Neuronal stem cell (in vitro differentiated cells): Measurements from ENCODE around the gene CXXC5.

Experiments
- DNase-seq: peaks from one replicate; pipeline ENCODE4 v3.0.0-alpha.2; 2013; ENCODE audit warnings: low spot score
- H2AFZ ChIP-seq: one replicate; pipeline ENCODE4 v1.6.1; 2013; ENCODE audit warnings: mild to moderate bottlenecking, low read length, inconsistent platforms
- H2AK5ac ChIP-seq: 2 replicates; pipeline ENCODE4 v1.6.1; 2013; ENCODE audit warnings: low read depth, mild to moderate bottlenecking, inconsistent platforms, low read length, moderate library complexity, mixed read lengths
- H2BK120ac ChIP-seq: 2 replicates; pipeline ENCODE4 v1.6.1; 2013; ENCODE audit warnings: low read depth, mild to moderate bottlenecking, inconsistent platforms, low read length, moderate library complexity, mixed read lengths
- H2BK12ac ChIP-seq: one replicate; pipeline ENCODE4 v1.6.1; 2013; ENCODE audit warnings: low read length, inconsistent platforms
- H2BK15ac ChIP-seq: 2 replicates; pipeline ENCODE4 v1.6.1; 2013; ENCODE audit warnings: mild to moderate bottlenecking, low read length, inconsistent platforms, mixed read lengths
- H2BK5ac ChIP-seq: one replicate; pipeline ENCODE4 v1.6.1; 2013; ENCODE audit warnings: inconsistent platforms, mild to moderate bottlenecking, low read length, moderate library complexity
- H3K14ac ChIP-seq: one replicate; pipeline ENCODE4 v1.6.1; 2013; ENCODE audit warnings: low read length, inconsistent platforms
- H3K18ac ChIP-seq: 2 replicates; pipeline ENCODE4 v1.6.1; 2013; ENCODE audit warnings: low read length, inconsistent platforms
- H3K23ac ChIP-seq: 2 replicates; pipeline ENCODE4 v1.6.1; 2013; ENCODE audit warnings: low read depth, mild to moderate bottlenecking, mixed read lengths, low read length, inconsistent platforms; ENCODE audit not compliant: poor library complexity
- H3K27ac ChIP-seq: replicated peaks from 3 replicates; pipeline ENCODE4 v1.5.1; 2013; ENCODE audit warnings: low read length, inconsistent platforms
- H3K27me3 ChIP-seq, 3 experiments: 2 replicates each; pipeline ENCODE4 v1.6.1; 2013; ENCODE audit warnings: low read length in 3 of 3, mild to moderate bottlenecking in 2 of 3, inconsistent platforms in 1 of 3, low read depth in 1 of 3, mixed read lengths in 1 of 3, moderate library complexity in 1 of 3; ENCODE audit not compliant: control insufficient read depth in 3 of 3, insufficient read depth in 3 of 3
- H3K36me3 ChIP-seq, 2 donors: replicated peaks in 1 of 2; 2 replicates each; pipeline ENCODE4 v1.6.1; 2013; ENCODE audit warnings: low read length in 2 of 2; ENCODE audit not compliant: control insufficient read depth in 2 of 2, insufficient read depth in 2 of 2
- H3K4ac ChIP-seq: 2 replicates; pipeline ENCODE4 v1.6.1; 2013; ENCODE audit warnings: inconsistent platforms, mild to moderate bottlenecking, low read length, moderate library complexity
- H3K4me1 ChIP-seq, 2 donors: 1 replicate in 1 of 2; 2 replicates in 1 of 2; pipeline ENCODE4 v1.6.1; 2013; ENCODE audit warnings: low read length in 2 of 2, low read depth in 1 of 2; ENCODE audit not compliant: control insufficient read depth in 2 of 2, insufficient read depth in 1 of 2
- H3K4me2 ChIP-seq: one replicate; pipeline ENCODE4 v1.6.1; 2013; ENCODE audit warnings: mild to moderate bottlenecking, low read length, inconsistent platforms; ENCODE audit not compliant: insufficient read depth, poor library complexity, severe bottlenecking
- H3K4me3 ChIP-seq, 2 donors: 2 replicates each; pipeline ENCODE4 v1.5.1; 2013; ENCODE audit warnings: low read length in 2 of 2, mild to moderate bottlenecking in 2 of 2, inconsistent platforms in 1 of 2, moderate library complexity in 1 of 2
- H3K79me1 ChIP-seq: one replicate; pipeline ENCODE4 v1.6.1; 2013; ENCODE audit warnings: low read depth, mild to moderate bottlenecking, inconsistent platforms, low read length, moderate library complexity
- H3K9ac ChIP-seq: one replicate; pipeline ENCODE4 v1.6.1; 2013; ENCODE audit warnings: mild to moderate bottlenecking, low read depth, low read length, inconsistent platforms; ENCODE audit not compliant: poor library complexity
- H3K9me3 ChIP-seq, 2 donors: replicated peaks in 1 of 2; 2 replicates each; pipeline versions ENCODE3 to v1.6.1; 2013; ENCODE audit warnings: low read length in 2 of 2, mild to moderate bottlenecking in 2 of 2, inconsistent platforms in 1 of 2, low read depth in 1 of 2, mixed read lengths in 1 of 2, moderate library complexity in 1 of 2; ENCODE audit not compliant: control insufficient read depth in 2 of 2, insufficient read depth in 1 of 2
- H4K8ac ChIP-seq: one replicate; pipeline ENCODE4 v1.6.1; 2013; ENCODE audit warnings: low read depth, mild to moderate bottlenecking, inconsistent platforms, low read length, moderate library complexity
- H4K91ac ChIP-seq: one replicate; pipeline ENCODE4 v1.6.1; 2013; ENCODE audit warnings: low read length, low read depth, mild to moderate bottlenecking, inconsistent platforms; ENCODE audit not compliant: poor library complexity
- WGBS, 2 donors: extraction: QIAGEN DNeasy Blood & Tissue Kit; methylation state at CpG; one replicate each; pipeline ENCODE4 v1.1.7; 2013; ENCODE audit warnings: missing lambda C conversion rate in 2 of 2, mixed read lengths in 1 of 2; ENCODE audit not compliant: insufficient read length in 2 of 2, insufficient replicate concordance in 1 of 2; ENCODE audit errors: extremely low coverage in 2 of 2; 5-methylcytosine and 5-hydroxymethylcytosine counted together

Gene CXXC5

DNA sequence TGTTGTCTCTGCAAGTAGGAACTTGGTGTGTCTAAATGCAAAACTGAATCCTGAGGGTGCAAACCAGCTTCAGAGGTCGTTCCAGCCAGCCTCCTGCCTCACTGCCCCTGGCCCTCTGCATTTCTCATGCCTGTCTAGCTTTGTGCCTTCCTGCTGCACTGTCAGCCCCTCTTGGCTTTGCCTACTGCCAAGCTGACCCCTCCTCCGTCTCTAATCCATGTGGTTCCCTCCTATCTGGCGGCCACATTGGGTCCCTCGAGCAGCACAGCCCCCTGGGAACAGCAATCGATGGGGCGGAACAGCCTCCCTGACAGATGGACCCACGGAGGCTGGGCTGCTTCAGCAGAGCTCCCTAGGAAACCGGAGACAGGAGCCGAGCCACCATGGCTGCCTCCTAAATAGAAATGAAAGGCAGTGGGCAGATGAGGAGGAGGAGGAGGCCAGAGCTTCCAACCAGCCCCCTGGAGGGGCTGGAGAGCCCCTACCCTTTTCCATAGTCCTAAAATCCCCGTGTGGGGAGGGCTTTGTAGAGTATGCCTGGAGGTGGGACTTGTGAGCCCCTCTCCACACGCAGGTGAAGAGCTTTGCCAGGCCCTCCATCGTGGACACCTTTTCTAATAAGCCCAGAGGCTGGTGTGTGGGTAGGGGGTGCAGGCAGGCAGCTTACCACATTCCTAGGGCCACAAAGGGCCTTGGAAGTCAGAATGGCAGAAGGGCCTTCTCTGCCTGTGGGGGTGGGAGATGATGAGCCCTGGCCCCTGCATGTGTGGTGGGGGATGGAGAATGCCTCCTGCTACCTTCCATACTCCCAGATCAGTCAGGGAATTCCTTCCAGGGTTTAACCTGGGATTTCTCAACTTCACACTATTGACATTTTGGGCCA is 9.2 kb upstream of the CXXC5 start:
- Histone ChIP-seq H3K27ac (no peak overlapping the region), H3K79me1 (peaks cover 2% of the 10 kb centered on the region), H3K9me3 (no peaks in the 10 kb centered on the region), H3K36me3 (no peaks in the 10 kb centered on the region), H2BK12ac (no peak overlapping the region), H2BK15ac (peak overlapping the region; percentile 22), H2AFZ (no peak overlapping the region), H2BK5ac (no peak overlapping the region), H3K23ac (peak overlapping the region; percentile 43), H3K9ac (no peak overlapping the region), H4K91ac (no peak overlapping the region), H3K4ac (peak overlapping the region; percentile 13), H2BK120ac (no peak overlapping the region), H3K18ac (peak overlapping the region; percentile 64), H3K4me3 (no peak overlapping the region), H4K8ac (peak overlapping the region; percentile 44), H2AK5ac (no peak overlapping the region), H3K14ac (no peak overlapping the region), H3K4me2 (no peak overlapping the region), H3K27me3 (no peaks in the 10 kb centered on the region), H3K4me1 (peaks cover 30 to 47% of the 10 kb centered on the region in 2 donors)
- DNase-seq, result no peak
- WGBS, 2 donors, result no CpG with 5 or more reads among the region's 12 CpGs

- H3K4me1 ChIP-seq, result peaks cover 31 to 47% of the 10 kb centered on the region in 2 donors
- no peak overlapping the region for H4K91ac ChIP-seq
- H3K9me3 ChIP-seq, result no peaks in the 10 kb centered on the region
- H3K18ac ChIP-seq, result peak overlapping the region; percentile 67
- WGBS, 2 donors, result no CpG with 5 or more reads among the region's 11 CpGs
- peak overlapping the region; percentile 86 for H3K23ac ChIP-seq
- no peaks in the 10 kb centered on the region for H3K36me3 ChIP-seq
- peak overlapping the region; percentile 5 for H2BK15ac ChIP-seq
- H3K79me1 ChIP-seq, result peaks cover 2% of the 10 kb centered on the region
- no peak overlapping the region for H4K8ac ChIP-seq
- H2BK120ac ChIP-seq, result no peak overlapping the region
- peak overlapping the region in 1 of 2 donors; percentile 48 for H3K4me3 ChIP-seq
- no peak overlapping the region for H2AFZ ChIP-seq
- H3K4me2 ChIP-seq, result no peak overlapping the region
- H2BK12ac ChIP-seq, result peak overlapping the region; percentile 8
- H3K14ac ChIP-seq, result no peak overlapping the region
- peak overlapping the region; percentile 49 for H2AK5ac ChIP-seq
- peak overlapping the region; percentile 21 for H3K9ac ChIP-seq
- no peaks in the 10 kb centered on the region for H3K27me3 ChIP-seq
- H3K27ac ChIP-seq, result no peak overlapping the region
- no peak overlapping the region for H2BK5ac ChIP-seq
- no peak for DNase-seq
- no peak overlapping the region for H3K4ac ChIP-seq
Measured at GRCh38 chr5:139639619-139640380, 8.3 kb upstream of the CXXC5 start.

GRCh38 chr5:139640421-139641115 is 7.6 kb upstream of the CXXC5 start:
- Histone ChIP-seq H2BK5ac (no peak overlapping the region), H3K4me1 (peaks cover 31 to 47% of the 10 kb centered on the region in 2 donors), H3K9me3 (no peaks in the 10 kb centered on the region), H3K23ac (peak overlapping the region; percentile 1), H2BK12ac (no peak overlapping the region), H2BK15ac (no peak overlapping the region), H3K27ac (no peak overlapping the region), H2BK120ac (no peak overlapping the region), H3K18ac (no peak overlapping the region), H4K8ac (no peak overlapping the region), H3K36me3 (no peaks in the 10 kb centered on the region), H3K4ac (no peak overlapping the region), H3K27me3 (peaks cover 0 to 2% (median 0%) of the 10 kb centered on the region in 3 experiments), H3K79me1 (peaks cover 2% of the 10 kb centered on the region), H2AFZ (no peak overlapping the region), H3K9ac (no peak overlapping the region), H3K4me2 (no peak overlapping the region), H4K91ac (no peak overlapping the region), H3K4me3 (no peak overlapping the region), H2AK5ac (no peak overlapping the region), H3K14ac (no peak overlapping the region)
- no peak for DNase-seq
- WGBS, 2 donors, result no CpG with 5 or more reads among the region's 13 CpGs
